HTR-8/SVneo (cell line): Measurements from ENCODE around the gene PRR5L.

Source experiments
- DNase-seq: peaks from one replicate; pipeline ENCODE4 v3.0.0; 2011; ENCODE audit warnings: low spot score, mixed read lengths; ENCODE audit not compliant: insufficient read length
- FAIRE-seq: peaks from 2 replicates; lab custom pipeline; 2011; peaks lifted over from hg19 to GRCh38; lab: Jason Lieb, UNC

Gene PRR5L

GRCh38 chr11:36278531-36279282, 17.4 kb upstream of the PRR5L start:
- no peak for DNase-seq
- no peak for FAIRE-seq

DNA sequence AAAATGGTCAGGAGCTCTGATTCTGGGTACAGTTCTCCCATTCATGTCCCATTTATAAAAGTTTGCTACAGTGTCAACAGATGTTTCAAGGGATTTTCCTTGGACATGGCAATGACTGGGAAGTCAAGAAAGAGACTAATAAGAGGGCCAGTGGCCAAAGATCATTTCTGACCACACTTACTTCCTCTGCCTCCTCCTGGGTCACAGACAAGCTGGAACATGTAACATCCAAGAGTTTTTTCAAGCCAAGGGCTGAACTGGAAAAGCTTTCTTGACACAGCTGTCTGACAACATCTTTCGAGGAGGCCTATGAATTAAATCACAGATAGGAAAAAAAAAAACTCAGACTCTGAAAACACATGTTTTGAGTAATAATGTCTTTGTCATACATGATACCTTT, 15.6 kb upstream of the PRR5L start:
- FAIRE-seq (no peak), DNase-seq (no peak)

DNA sequence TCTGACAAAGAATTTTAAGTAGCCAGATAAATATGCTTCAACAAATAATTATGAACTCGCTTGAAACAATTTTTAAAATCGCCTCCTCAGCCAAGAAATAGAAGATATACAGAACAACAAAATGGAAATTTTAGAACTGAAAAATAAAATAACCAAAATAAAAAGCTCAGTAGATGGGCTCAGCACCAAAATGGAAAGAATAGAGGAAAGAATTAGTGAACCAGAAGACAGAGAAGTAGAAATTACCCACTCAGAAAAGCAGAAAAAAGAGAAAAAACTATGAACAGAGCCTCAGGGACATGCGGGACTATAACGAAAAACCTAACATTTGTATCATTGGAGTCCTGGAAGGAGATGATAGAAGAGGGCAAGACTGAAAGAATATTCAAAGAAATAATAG, 14.2 kb upstream of the PRR5L start:
- DNase-seq (no peak), FAIRE-seq (no peak)

- FAIRE-seq (no peak), DNase-seq (no peak)
Observed at GRCh38 chr11:36282926-36283325, 13.2 kb upstream of the PRR5L start.

GRCh38 chr11:36288442-36289225, 7.5 kb upstream of the PRR5L start:
- FAIRE-seq (no peak), DNase-seq (no peak)

DNA sequence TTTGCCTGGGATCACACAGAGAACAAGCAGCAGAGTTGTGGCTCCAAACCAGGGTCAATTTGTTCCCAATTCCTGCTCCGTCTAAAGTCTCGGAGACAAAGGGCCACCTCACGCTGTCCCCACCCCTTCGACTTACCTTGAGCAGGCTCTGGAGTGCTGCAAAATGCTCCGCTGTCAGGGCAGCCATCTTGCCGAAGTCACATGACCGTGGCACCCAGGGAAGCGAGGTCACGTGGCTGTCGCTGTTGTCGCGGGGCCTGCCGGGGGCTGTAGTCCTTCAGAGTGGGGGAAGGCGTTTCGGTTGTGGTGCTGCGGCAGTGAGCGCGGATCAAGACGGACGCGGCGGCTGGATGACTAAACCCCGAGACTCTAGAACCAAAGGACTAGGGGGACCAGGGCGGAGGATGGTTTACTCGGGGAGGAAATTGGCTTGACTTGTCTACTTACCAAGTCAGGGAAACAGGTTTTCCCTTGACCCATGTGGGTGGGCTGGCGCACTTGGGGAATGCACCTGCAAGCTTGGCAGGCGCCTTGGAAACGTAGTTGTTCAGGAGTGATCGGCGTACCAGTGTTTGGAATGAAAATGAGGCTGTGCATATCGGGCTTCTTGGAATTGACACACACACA, 6.7 kb upstream of the PRR5L start, which contains the start of gene COMMD9:
TSS of gene COMMD9 (minus strand) at position 199 of the 627 bp plus-strand sequence. CDS start at position 187, 12 bp downstream.
- FAIRE-seq (peak; percentile 97), DNase-seq (peak; percentile 98)

DNA sequence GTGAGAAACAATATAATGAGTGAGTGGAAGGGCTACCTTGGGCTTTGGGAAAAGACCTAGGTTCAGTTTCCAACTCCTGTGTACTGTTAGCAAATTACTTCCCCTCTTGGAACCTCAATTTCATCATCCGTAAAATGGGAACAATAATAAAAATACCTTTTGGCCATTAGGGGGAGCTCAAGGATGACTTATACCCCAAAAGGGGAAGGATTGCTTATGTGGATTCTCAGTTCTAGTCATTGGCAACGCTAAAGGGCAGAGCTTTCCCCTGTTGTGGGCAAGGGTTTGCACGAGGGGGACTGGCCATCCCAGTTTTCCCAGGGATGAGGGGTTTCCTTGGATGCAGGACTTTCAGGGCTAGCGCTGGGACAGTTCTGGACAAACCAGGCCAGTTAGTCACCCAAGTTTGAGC, 3.8 kb upstream of the PRR5L start:
- DNase-seq (no peak), FAIRE-seq (no peak)

- no peak for DNase-seq
- FAIRE-seq = no peak
Observed at GRCh38 chr11:36296884-36297543, 926 bp downstream of the PRR5L start.

DNA sequence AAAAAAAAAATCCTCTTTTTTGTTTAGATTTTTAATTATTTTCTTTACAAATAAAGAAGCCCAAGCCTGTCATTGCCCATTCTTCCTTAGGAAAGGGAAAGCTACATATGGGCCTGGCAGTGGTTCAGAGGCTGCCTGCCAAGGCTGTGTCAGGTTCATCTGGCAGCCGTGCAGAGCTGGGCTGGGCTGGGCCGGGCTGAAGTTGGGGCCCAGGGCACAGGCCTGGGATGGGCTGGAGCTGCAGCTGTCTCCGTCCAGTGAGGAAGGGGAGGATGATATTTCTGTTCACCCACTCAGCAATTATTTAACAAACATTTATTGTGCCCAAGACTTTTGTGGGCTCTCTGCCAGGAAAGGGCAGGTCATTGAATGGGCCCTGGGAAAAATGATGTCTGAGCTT, 4.6 kb downstream of the PRR5L start:
- DNase-seq (no peak), FAIRE-seq (no peak)

DNA sequence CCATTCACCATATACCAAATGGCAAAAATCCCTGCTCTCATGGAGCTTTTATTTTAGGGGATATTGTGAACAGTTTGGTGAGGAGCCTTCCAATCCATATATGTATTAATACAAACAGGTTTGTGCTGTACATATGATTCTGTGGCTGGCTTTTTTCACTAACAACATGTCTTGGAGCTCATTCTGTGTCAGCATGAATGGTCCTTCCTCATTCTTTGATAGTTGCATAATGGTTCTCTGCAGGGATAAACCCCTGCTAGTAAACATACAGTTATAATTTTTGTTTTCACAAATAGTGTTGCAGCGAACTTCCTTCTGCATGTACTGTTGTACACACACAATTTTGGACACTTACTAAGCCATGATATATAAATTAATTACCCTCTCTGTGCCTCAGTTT, 8.3 kb downstream of the PRR5L start:
- DNase-seq = no peak
- no peak for FAIRE-seq

GRCh38 chr11:36305047-36305446, 9.0 kb downstream of the PRR5L start:
- no peak for DNase-seq
- no peak for FAIRE-seq

DNA sequence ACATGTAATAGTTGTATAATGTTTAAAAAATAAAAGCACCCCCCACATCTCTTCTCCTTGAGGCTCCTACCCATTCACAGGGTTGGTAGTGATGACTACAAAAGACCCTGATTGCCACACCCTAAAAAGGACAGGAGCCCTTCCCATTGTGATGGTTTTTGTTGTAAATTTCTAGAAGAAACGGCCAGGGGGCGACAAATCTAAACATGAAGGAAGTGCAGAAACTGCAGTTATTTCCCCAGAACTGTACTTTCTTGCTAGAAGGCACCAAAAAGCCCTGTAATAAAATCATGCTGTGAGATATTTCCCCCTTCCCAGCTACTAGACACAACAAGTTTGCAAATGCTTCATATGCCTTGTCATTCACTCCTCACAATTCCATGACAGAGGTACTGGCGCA, 10.8 kb downstream of the PRR5L start:
- no peak for DNase-seq
- FAIRE-seq = no peak

- FAIRE-seq = no peak
- no peak for DNase-seq
Observed at GRCh38 chr11:36308577-36308976, 12.5 kb downstream of the PRR5L start.

GRCh38 chr11:36309779-36310178, 13.7 kb downstream of the PRR5L start:
- FAIRE-seq (peak; percentile 100), DNase-seq (no peak)

- DNase-seq (no peak), FAIRE-seq (peak; percentile 76)
Observed at GRCh38 chr11:36311926-36312595, 16.0 kb downstream of the PRR5L start.

DNA sequence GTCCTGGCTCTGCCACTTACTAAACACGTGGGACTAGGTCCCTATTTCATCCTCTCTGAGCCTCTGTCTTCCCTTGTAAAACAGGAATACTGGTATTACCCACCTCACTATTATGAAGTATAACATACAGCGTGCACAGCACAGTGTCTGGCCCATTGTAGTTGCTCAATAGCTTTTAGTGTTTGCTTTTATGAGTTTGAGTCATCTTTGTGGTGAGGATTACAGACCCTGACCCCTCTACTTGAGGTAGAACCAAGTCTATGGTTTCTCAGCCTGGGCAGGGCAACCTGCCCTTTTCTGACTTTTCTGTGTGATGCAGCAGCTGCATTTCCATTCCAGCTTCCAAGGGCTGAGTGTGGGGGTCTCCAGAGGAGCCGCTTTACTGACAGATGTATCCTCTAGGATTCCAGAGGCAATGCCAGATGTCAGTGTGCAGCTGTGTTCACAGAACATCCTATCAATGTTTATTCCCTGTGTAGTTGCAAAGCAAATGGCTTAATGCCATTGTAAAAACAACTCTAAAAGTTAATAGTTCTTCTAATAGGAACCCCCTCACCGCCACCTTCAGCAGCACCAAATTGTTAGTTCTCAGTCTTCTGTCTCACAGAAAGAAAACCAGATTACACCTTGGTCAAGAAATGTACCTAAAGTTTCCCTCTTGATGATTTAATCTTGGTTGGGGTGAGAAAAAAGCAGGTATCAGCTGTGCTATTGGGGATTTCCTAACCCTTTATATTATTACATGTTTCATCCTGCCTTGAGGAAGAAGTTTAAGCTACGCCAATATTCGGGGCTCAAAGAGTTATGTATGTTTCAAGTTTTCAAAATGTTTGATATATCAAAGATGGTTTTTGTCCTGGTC, 16.8 kb downstream of the PRR5L start:
- FAIRE-seq (no peak), DNase-seq (no peak)

DNA sequence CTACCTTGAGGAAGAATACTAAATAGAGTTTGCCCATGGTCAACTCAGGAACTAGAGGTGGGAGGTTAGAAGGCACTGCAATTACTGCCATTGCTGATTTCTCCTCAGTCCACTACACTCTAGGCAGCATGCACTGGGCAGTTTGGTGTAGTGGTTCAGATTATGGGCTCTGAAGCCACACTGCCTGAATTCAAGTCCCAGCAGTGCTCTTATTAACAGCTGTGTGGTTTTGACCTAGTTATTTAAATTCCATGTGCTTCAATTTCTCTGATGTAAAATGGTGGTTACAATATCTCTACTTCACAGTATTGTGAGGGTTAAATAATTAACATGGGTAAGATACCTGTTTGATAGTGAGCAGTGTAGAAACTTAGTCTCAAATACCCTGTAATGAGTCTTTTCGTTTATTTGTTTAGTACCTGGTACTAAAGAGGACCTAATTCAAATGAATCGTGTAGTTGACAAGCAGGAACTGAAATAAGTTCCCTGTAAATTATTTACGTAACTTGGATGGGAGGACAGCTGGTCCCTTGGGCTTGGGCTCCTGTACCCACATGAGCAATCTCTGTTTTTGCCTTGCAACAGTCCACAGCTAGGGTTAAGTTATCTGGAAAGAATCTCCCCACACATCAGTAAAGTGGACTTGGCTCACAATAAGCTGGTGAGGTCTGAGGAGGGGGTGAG, 17.8 kb downstream of the PRR5L start:
- no peak for DNase-seq
- FAIRE-seq = no peak

DNA sequence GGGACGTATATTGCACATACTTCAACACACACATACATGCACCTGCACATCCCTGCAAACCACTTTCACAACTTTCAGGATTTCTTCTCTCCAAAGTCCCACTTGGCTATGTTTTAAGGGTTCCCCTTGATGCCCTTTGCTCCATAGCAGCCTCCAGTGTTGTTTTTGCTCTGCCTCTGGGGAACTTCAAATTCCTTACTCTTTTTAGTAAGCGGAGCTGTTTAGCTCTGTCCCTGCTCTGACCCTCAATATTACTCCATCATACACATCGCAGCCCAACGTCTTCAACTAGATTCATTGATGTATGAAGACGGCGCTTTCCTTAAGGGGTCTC, 18.3 kb downstream of the PRR5L start:
- no peak for DNase-seq
- no peak for FAIRE-seq

GRCh38 chr11:36316049-36316448, 20.0 kb downstream of the PRR5L start:
- DNase-seq (no peak), FAIRE-seq (no peak)
